Coronary artery (tissue), 2 donors: ENCODE data around the gene EDEM3.

Experiments
- DNase-seq: peaks from one replicate; pipeline ENCODE4 v3.0.0-alpha.2; 2017; ENCODE audit warnings: low spot score
- H3K27ac ChIP-seq, 2 donors: fragments of 200-600 bp; sonication (generic); one replicate each; pipeline ENCODE4 v1.5.1; 2016 to 2019
- H3K4me3 ChIP-seq: fragments of 200-600 bp; sonication (generic); 2 replicates; pipeline ENCODE4 v1.5.1; 2016; ENCODE audit warnings: mild to moderate bottlenecking, moderate library complexity
- CTCF ChIP-seq: fragments of 200-600 bp; sonication (generic); IDR thresholded peaks from one replicate; pipeline ENCODE4 v1.5.1; 2019; ENCODE audit warnings: antibody characterized with exemption

The EDEM3 gene

DNA sequence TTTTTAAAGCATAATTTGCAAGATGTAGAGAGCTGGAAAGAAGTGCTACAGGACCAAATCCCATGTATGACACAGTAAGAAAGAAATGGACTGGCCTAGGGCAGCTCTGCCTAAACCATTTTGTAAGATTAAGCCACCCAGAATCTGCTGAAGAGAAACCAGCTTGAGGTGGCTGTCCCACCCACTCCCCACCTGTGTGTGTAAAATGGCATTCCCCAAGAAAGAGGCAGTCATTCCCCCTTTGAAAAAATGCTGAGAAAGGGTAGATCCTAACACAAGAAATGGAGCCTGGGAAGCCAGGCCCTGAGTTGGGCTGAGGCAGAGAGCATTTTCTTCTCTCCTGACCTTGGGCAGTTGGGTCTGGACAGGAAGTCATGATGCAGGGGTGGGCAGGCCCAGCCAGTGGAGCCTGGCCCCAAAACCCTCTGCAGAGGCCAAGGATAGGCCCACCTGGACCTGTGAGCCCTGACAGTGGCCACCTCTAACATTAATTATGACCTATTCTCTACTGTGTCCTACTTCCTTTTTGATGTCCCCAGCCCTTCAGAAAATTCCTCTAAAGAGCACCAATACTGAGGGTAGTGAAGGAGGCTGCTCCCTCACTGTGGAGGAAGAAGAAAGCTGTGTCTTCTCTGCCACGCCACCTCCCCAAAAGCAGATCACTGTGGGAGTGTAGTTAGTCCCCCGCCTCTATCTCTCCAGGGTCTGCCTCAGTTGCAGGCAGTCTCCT, 94.0 kb downstream of the EDEM3 start:
- no peak for TF ChIP-seq CTCF
- no peak overlapping the region for H3K4me3 ChIP-seq
- no peak for DNase-seq
- H3K27ac ChIP-seq = no peak overlapping the region

DNA sequence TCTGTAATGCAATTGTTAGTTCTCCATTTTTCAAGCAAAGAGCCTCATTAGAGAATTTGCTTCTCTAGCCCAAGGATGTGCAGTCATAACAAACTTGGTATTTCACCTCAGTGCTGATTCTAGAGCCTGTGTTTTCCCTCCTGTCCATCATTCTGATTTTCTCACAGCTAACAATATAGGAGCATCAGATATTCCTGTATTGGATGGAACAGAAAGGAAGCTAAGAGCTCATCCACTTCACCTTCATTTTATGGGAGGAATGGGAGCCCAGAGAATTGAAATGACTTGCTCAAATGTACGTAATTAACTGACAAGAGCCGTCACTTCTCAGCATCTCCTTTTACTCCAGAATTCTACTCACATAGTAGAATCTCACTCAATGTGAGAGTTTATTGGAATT, 96.6 kb downstream of the EDEM3 start:
- H3K27ac ChIP-seq = no peak overlapping the region
- no peak for TF ChIP-seq CTCF
- DNase-seq = no peak
- no peak overlapping the region for H3K4me3 ChIP-seq

DNA sequence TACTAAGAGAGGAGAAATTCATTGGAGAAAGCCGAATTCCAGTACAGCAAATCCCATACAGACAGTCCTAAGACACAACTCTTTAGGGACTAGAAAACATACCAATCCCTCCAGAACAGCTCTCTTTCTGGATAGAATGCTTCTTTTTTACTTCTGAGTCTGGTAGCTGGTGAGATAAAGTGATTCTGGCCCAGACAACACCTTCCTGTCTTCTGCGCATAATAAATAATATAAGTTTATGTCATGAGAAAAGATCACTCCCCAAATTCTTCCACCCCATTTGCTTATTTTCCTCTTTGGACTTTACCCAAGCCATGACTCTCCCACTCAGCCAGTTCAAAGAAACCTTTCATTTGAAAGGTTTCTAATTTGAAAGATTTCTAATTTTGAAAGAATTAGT, 98.4 kb downstream of the EDEM3 start:
- H3K4me3 ChIP-seq = no peak overlapping the region
- DNase-seq = no peak
- no peak for TF ChIP-seq CTCF
- no peak overlapping the region for H3K27ac ChIP-seq

- no peak overlapping the region for H3K4me3 ChIP-seq
- H3K27ac ChIP-seq = no peak overlapping the region
- TF ChIP-seq CTCF = no peak
- no peak for DNase-seq
These were observed 99.5 kb downstream of the EDEM3 start for GRCh38 chr1:184655185-184655584.

- H3K27ac ChIP-seq = no peak overlapping the region
- no peak overlapping the region for H3K4me3 ChIP-seq
- TF ChIP-seq CTCF = no peak
- DNase-seq = no peak
These were observed 104.3 kb downstream of the EDEM3 start for GRCh38 chr1:184650177-184650866.

DNA sequence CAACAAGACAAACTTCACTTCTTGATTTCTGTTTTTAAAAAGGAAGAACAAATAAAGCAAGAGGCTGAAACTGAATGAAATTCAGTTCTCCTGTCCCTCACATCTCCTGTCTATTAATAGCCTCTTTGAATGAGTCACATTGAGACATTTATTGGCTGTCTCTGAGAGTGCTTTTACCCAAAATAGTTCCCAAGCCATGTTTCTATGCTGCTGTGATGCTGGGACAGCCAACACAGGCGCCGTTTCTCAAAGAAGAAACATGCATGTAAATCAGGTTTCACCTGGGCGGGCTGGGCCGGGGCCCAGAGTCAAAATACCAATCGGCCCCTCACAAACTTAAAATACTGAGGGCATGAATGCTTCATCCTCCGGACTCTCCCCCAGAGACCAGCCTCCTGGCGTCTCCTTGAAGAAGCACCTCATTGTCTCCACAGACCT, 105.2 kb downstream of the EDEM3 start:
- peak overlapping the region; percentile 46 to 54 for H3K27ac ChIP-seq
- no peak for DNase-seq
- no peak for TF ChIP-seq CTCF
- no peak overlapping the region for H3K4me3 ChIP-seq

GRCh38 chr1:184648856-184649201, 105.8 kb downstream of the EDEM3 start:
- peak overlapping the region; percentile 11 for H3K4me3 ChIP-seq
- H3K27ac ChIP-seq = peak overlapping the region; percentile 46 to 54
- no peak for DNase-seq
- TF ChIP-seq CTCF = no peak
